GM18861 (cell line): Measurements from ENCODE around the gene CACNA1G.

Experiments used
- ATAC-seq: cut with Tn5 transposase; IDR thresholded peaks from one replicate; pipeline ENCODE4 v1.9.1; 2021; ENCODE audit not compliant: unreplicated experiment

Gene CACNA1G

DNA sequence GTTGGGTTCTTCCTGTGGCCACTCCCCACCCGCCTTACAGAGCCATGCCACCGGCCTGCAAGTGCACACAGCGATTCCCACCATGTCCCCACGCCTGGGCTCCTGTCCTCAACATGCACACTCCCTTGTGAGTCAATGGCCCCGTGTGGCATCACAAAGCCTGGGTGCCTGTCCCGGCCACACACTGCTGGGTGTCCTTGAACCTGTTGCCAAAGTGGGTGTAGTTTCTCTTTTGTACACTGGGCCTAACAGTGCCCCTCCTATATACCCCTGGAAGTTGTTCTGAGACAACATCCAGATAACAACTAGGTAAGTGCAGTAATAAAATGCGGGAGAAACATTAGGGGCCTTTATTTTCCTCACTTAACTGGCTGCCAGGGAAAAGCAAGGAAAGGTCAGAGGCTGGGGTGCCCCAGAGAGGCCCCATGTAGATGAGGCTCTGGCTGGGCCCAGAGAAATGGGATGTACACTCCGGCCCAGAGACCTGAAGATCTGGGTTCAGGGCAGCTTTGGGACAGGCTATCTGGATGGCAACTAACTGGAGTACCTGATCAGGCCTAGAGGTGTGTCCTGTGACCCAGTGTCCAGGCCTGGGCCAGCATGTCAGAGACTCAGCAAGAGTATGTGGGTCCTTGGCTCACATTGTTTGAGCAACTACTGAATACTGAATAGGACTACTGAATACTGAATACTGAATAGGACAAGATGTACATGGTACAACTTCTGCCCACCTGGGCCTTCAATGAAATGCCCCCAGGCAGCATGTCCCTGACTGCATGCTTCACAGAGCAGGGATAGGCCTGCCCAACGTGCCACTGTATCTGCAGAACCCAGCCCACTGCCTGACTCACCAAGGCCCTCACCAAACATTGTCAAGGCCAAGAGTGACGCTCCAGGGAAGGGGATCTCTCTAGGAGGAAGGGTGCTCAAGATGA, 82.5 kb downstream of the CACNA1G start:
- no peak for ATAC-seq

- no peak for ATAC-seq
These were observed 85.5 kb downstream of the CACNA1G start for GRCh38 chr17:50645748-50646682.

- no peak for ATAC-seq
These were observed 86.7 kb downstream of the CACNA1G start for GRCh38 chr17:50647187-50647586.

GRCh38 chr17:50649042-50649908, 88.8 kb downstream of the CACNA1G start:
- no peak for ATAC-seq

DNA sequence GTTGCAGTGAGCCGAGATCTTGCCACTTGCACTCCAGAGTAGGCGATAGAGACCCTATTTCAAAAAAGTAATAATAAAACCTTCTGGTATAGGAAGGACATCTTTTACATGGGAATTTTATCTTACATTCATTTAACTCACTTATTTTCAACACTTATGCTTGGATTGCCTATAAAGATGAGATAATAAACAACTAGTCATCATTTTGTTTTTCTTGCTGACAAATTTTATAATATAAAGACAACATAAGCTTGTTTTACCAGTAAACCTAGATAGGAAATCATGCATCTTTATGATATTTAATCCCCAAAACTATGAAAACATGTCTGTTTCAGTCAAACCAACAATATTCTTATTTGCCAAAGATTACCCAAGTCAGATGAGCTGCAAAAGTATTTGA, 91.1 kb downstream of the CACNA1G start:
- ATAC-seq = no peak

DNA sequence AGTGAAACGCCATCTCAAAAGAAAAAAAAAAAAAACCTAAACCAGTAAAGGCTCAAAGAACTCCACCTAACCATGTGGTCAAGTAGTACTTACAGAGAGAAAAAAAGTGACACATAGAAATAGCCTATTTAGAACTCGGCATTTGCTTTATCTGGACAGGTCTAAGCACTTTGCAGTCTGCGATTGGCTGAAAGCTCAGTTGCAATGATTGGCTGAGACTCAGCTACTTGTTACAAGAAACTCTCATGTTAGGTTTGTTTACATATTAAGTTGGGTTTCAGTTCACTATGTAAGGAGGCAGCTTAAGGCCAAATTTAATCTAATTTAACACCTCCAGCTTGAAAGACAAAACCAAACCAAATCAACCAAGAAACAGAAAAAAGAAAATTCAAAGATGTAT, 93.2 kb downstream of the CACNA1G start:
- ATAC-seq = no peak

- ATAC-seq = no peak
These were observed 96.0 kb downstream of the CACNA1G start for GRCh38 chr17:50656509-50656908.

DNA sequence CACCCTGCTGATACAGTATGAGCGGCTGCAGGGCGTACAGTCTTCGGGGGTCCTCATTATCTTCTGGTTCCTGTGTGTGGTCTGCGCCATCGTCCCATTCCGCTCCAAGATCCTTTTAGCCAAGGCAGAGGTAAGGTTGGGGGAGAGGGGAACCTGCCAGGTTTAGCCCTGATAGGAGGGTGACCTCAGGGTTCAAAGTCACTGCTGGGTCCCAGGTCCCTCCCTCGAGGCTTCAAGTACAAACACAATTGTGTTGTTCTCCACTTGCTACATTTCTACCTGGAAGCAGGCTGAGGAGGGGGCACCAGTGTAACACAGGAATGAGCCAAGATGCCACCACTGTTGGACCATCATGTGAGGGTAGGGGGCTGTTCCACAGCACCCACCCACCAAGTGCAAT, 96.5 kb downstream of the CACNA1G start:
- ATAC-seq = no peak

- no peak for ATAC-seq
These were observed 97.1 kb downstream of the CACNA1G start for GRCh38 chr17:50657627-50658026.

GRCh38 chr17:50658616-50659015, 98.1 kb downstream of the CACNA1G start:
- no peak for ATAC-seq

- ATAC-seq = no peak
These were observed 98.7 kb downstream of the CACNA1G start for GRCh38 chr17:50659179-50659578.

- no peak for ATAC-seq
These were observed 99.7 kb downstream of the CACNA1G start for GRCh38 chr17:50660042-50660886.

DNA sequence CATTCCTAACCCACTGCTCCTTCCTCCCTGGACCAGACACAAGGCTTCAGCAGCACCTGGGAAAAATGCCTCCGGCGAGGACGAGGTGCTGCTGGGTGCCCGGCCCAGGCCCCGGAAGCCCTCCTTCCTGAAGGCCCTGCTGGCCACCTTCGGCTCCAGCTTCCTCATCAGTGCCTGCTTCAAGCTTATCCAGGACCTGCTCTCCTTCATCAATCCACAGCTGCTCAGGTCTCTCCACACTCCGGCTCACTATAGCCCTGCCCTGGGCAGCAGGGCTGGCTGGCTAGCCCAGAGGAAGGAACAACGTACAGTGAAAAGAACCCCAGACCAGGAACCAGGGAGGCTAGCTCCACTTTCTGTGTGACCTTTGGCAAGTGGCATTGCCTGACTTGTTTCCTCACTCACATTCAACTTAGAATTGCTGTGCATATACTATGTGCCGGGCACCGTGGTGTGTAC, 100.4 kb downstream of the CACNA1G start:
- ATAC-seq = no peak

- no peak for ATAC-seq
These were observed 100.8 kb downstream of the CACNA1G start for GRCh38 chr17:50661348-50661747.

GRCh38 chr17:50661795-50662391, 101.4 kb downstream of the CACNA1G start:
- no peak for ATAC-seq

- ATAC-seq = no peak
These were observed 102.2 kb downstream of the CACNA1G start for GRCh38 chr17:50662632-50663225.

- no peak for ATAC-seq
These were observed 103.4 kb downstream of the CACNA1G start for GRCh38 chr17:50663812-50664374.

- ATAC-seq = no peak
These were observed 104.4 kb downstream of the CACNA1G start for GRCh38 chr17:50664788-50665458.
